Activated CD4-positive, alpha-beta memory T cell treated with anti-CD3 and anti-CD28 coated beads, Interleukin-2, amount 10 ng/mL, durations not matched to agents 7 days and 5 days (primary cell): Measurements from ENCODE around the gene DKK2. TPM values are rescaled to one million over a fixed set of nuclear protein-coding genes. Genes with fewer than 3 reads are reported as not detected.
A peak's percentile ranks its signal among the peaks of the same experiment; 100 is the strongest.

ENCODE experiments used
- CTCF ChIA-PET: fragments of 350-600 bp; sonication (Branson Sonifier 250); formaldehyde crosslinking; loops from one replicate; lab custom pipeline; 2021; ENCODE audit warnings: antibody characterized with exemption, inconsistent platforms; lab: Charles Lee
- POLR2A ChIA-PET: fragments of 350-600 bp; sonication (Branson Sonifier 250); formaldehyde crosslinking; loops from one replicate; lab custom pipeline; 2021; ENCODE audit warnings: antibody characterized with exemption; lab: Charles Lee
- DNase-seq: peaks from one replicate; pipeline ENCODE4 v3.0.0-alpha.2; 2020
- H3K27ac Mint-ChIP-seq: one replicate; pipeline ENCODE4 v1.8.0; 2021; ENCODE audit warnings: mild to moderate bottlenecking, mixed read lengths
- H3K27me3 Mint-ChIP-seq: one replicate; pipeline ENCODE4 v1.8.0; 2021; ENCODE audit warnings: mixed read lengths
- H3K36me3 Mint-ChIP-seq: one replicate; pipeline ENCODE4 v1.8.0; 2021; ENCODE audit warnings: low read depth, mixed read lengths
- H3K4me1 Mint-ChIP-seq: one replicate; pipeline ENCODE4 v1.8.0; 2021; ENCODE audit warnings: mixed read lengths
- H3K4me3 Mint-ChIP-seq: one replicate; pipeline ENCODE4 v1.8.0; 2021; ENCODE audit warnings: mild to moderate bottlenecking, mixed read lengths
- H3K9me3 Mint-ChIP-seq: one replicate; pipeline ENCODE4 v1.8.0; 2021; ENCODE audit warnings: mixed read lengths
- total RNA-seq, 2 experiments: library from RNA; stranded (reverse); gene quantifications; one replicate each; pipeline ENCODE4 v1.2.3, GENCODE V29; 2021

The DKK2 gene
- total RNA-seq: not detected

- H3K27ac Mint-ChIP-seq: no peak within 1 kb of the TSS
- H3K4me1 Mint-ChIP-seq: peaks cover 23% of the 10 kb centered on the region
- peaks cover 51% of the 10 kb centered on the region for H3K27me3 Mint-ChIP-seq
- peak within 1 kb of the TSS; percentile 65 for H3K4me3 Mint-ChIP-seq
- H3K9me3 Mint-ChIP-seq: no peaks in the 10 kb centered on the region
- ChIA-PET CTCF (interaction anchor here (0.5 kb wide), 1 partner anchor 52 kb away, joined by 3 read pairs; no protein-coding TSS in a partner anchor), POLR2A (no interaction called here)
- peaks cover 2% of the 10 kb centered on the region for H3K36me3 Mint-ChIP-seq
- DNase-seq: peak; percentile 20
These were observed at the start of gene DKK2 for GRCh38 chr4:107035819-107036583. Gene DKK2, minus strand, starts transcription at chr4:107036313. Its CDS starts 722 bp downstream, at chr4:107035591.

GRCh38 chr4:107077192-107077591 is 41.1 kb upstream of the DKK2 start:
- Mint-ChIP-seq H3K27me3 (no peaks in the 10 kb centered on the region), H3K4me1 (no peaks in the 10 kb centered on the region), H3K9me3 (peaks cover 9% of the 10 kb centered on the region), H3K4me3 (no peak overlapping the region), H3K36me3 (no peaks in the 10 kb centered on the region), H3K27ac (no peak overlapping the region)
- CTCF ChIA-PET: no interaction called here
- no peak for DNase-seq
- POLR2A ChIA-PET: no interaction called here

GRCh38 chr4:107072836-107073736 is 37.0 kb upstream of the DKK2 start:
- Mint-ChIP-seq H3K27ac (no peak overlapping the region), H3K27me3 (no peaks in the 10 kb centered on the region), H3K9me3 (peaks cover 7% of the 10 kb centered on the region), H3K4me3 (no peak overlapping the region), H3K4me1 (no peaks in the 10 kb centered on the region), H3K36me3 (no peaks in the 10 kb centered on the region)
- ChIA-PET POLR2A (no interaction called here), CTCF (no interaction called here)
- DNase-seq: no peak

- no peak overlapping the region for H3K27ac Mint-ChIP-seq
- H3K4me1 Mint-ChIP-seq: no peaks in the 10 kb centered on the region
- H3K4me3 Mint-ChIP-seq: no peak overlapping the region
- peaks cover 7% of the 10 kb centered on the region for H3K9me3 Mint-ChIP-seq
- POLR2A ChIA-PET: no interaction called here
- CTCF ChIA-PET: no interaction called here
- H3K36me3 Mint-ChIP-seq: no peaks in the 10 kb centered on the region
- H3K27me3 Mint-ChIP-seq: no peaks in the 10 kb centered on the region
- DNase-seq: no peak
These were observed 35.0 kb upstream of the DKK2 start for GRCh38 chr4:107071108-107071507.

- Mint-ChIP-seq H3K27me3 (no peaks in the 10 kb centered on the region), H3K36me3 (no peaks in the 10 kb centered on the region), H3K27ac (no peak overlapping the region), H3K4me3 (no peak overlapping the region), H3K9me3 (peaks cover under 1% of the 10 kb centered on the region), H3K4me1 (no peaks in the 10 kb centered on the region)
- CTCF ChIA-PET: no interaction called here
- DNase-seq: no peak
- POLR2A ChIA-PET: no interaction called here
These were observed 32.9 kb upstream of the DKK2 start for GRCh38 chr4:107069049-107069448.

GRCh38 chr4:107068116-107068515 is 32.0 kb upstream of the DKK2 start:
- ChIA-PET POLR2A (no interaction called here), CTCF (no interaction called here)
- H3K27ac Mint-ChIP-seq: no peak overlapping the region
- H3K4me3 Mint-ChIP-seq: no peak overlapping the region
- no peaks in the 10 kb centered on the region for H3K36me3 Mint-ChIP-seq
- H3K27me3 Mint-ChIP-seq: no peaks in the 10 kb centered on the region
- DNase-seq: no peak
- H3K4me1 Mint-ChIP-seq: no peaks in the 10 kb centered on the region
- no peaks in the 10 kb centered on the region for H3K9me3 Mint-ChIP-seq

GRCh38 chr4:107066621-107067020 is 30.5 kb upstream of the DKK2 start:
- Mint-ChIP-seq H3K27me3 (no peaks in the 10 kb centered on the region), H3K9me3 (no peaks in the 10 kb centered on the region), H3K4me3 (no peak overlapping the region), H3K4me1 (no peaks in the 10 kb centered on the region), H3K36me3 (no peaks in the 10 kb centered on the region), H3K27ac (no peak overlapping the region)
- ChIA-PET CTCF (no interaction called here), POLR2A (no interaction called here)
- DNase-seq: no peak

- Mint-ChIP-seq H3K36me3 (no peaks in the 10 kb centered on the region), H3K9me3 (no peaks in the 10 kb centered on the region), H3K4me3 (no peak overlapping the region), H3K27ac (no peak overlapping the region), H3K27me3 (no peaks in the 10 kb centered on the region), H3K4me1 (no peaks in the 10 kb centered on the region)
- ChIA-PET CTCF (no interaction called here), POLR2A (no interaction called here)
- no peak for DNase-seq
These were observed 29.1 kb upstream of the DKK2 start for GRCh38 chr4:107065201-107065600.

GRCh38 chr4:107060388-107060787 is 24.3 kb upstream of the DKK2 start:
- H3K27ac Mint-ChIP-seq: no peak overlapping the region
- no peaks in the 10 kb centered on the region for H3K36me3 Mint-ChIP-seq
- H3K27me3 Mint-ChIP-seq: no peaks in the 10 kb centered on the region
- DNase-seq: no peak
- no peak overlapping the region for H3K4me3 Mint-ChIP-seq
- H3K4me1 Mint-ChIP-seq: no peaks in the 10 kb centered on the region
- CTCF ChIA-PET: no interaction called here
- H3K9me3 Mint-ChIP-seq: no peaks in the 10 kb centered on the region
- POLR2A ChIA-PET: no interaction called here

GRCh38 chr4:107058828-107059227 is 22.7 kb upstream of the DKK2 start:
- Mint-ChIP-seq H3K9me3 (no peaks in the 10 kb centered on the region), H3K4me3 (no peak overlapping the region), H3K4me1 (no peaks in the 10 kb centered on the region), H3K27me3 (no peaks in the 10 kb centered on the region), H3K36me3 (no peaks in the 10 kb centered on the region), H3K27ac (no peak overlapping the region)
- POLR2A ChIA-PET: no interaction called here
- DNase-seq: no peak
- CTCF ChIA-PET: no interaction called here

GRCh38 chr4:107050525-107051135 is 14.5 kb upstream of the DKK2 start:
- no peaks in the 10 kb centered on the region for H3K27me3 Mint-ChIP-seq

GRCh38 chr4:107046261-107046660 is 10.1 kb upstream of the DKK2 start:
- Mint-ChIP-seq H3K27ac (no peak overlapping the region), H3K36me3 (no peaks in the 10 kb centered on the region), H3K9me3 (peaks cover 3% of the 10 kb centered on the region), H3K27me3 (no peaks in the 10 kb centered on the region), H3K4me3 (no peak overlapping the region), H3K4me1 (no peaks in the 10 kb centered on the region)
- CTCF ChIA-PET: no interaction called here
- POLR2A ChIA-PET: no interaction called here
- DNase-seq: no peak

More at GRCh38 chr4:107050525-107051135, 14.5 kb upstream of the DKK2 start:
- DNase-seq: no peak
- H3K27ac Mint-ChIP-seq: no peak overlapping the region
- POLR2A ChIA-PET: no interaction called here
- CTCF ChIA-PET: no interaction called here
- no peaks in the 10 kb centered on the region for H3K36me3 Mint-ChIP-seq
- H3K9me3 Mint-ChIP-seq: peaks cover 3% of the 10 kb centered on the region
- H3K4me1 Mint-ChIP-seq: no peaks in the 10 kb centered on the region
- H3K4me3 Mint-ChIP-seq: no peak overlapping the region

- CTCF ChIA-PET: no interaction called here
- peaks cover 3% of the 10 kb centered on the region for H3K9me3 Mint-ChIP-seq
- no peaks in the 10 kb centered on the region for H3K27me3 Mint-ChIP-seq
- no peaks in the 10 kb centered on the region for H3K36me3 Mint-ChIP-seq
- no peak overlapping the region for H3K4me3 Mint-ChIP-seq
- POLR2A ChIA-PET: no interaction called here
- no peaks in the 10 kb centered on the region for H3K4me1 Mint-ChIP-seq
- DNase-seq: no peak
- H3K27ac Mint-ChIP-seq: no peak overlapping the region
These were observed 8.1 kb upstream of the DKK2 start for GRCh38 chr4:107044170-107044569.
